ENCODE results near the gene AMPD1.

Gene AMPD1

DNA sequence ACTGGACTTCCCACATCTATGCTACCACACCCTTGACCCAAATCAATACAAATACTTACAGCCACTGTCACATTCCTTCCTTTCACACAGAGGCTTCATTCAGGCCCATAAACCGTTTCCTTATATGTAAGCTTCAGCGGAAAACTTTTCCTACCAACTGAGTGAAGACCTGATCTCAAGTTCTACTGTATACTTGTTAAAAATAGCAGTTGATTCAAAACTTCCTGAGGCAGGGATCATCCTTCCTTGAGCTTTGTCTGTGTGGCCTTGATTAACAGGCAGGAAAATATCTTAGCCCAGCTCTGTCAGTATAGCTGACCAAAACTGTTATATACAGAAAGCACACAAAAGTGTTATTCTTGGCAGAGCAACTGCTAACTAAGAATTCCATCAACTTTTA lies 68.2 kb downstream of the AMPD1 start:
- no peak for DNase-seq

DNA sequence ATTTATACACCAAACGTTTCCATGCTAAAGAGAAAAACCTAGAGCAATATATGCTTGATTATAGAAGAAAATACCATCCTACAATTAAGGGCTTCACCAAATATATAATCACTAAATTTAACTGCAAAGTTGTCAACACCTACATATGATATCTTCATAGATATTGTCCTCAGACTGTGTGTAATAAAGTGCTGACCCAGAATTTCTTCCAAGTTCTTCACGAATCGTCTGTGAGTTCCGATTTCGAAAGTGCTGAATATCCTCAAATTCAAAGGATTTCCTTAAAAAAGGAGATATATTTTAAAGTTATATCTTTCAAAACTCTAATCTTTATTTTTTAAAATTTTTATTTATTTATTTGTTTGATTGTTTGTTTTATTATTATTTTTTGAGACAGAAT lies 72.0 kb downstream of the AMPD1 start:
- DNase-seq: no peak

Data from retina (tissue), 1 donor.